Lower leg skin (tissue), 4 donors: ENCODE measurements around the gene DRD1. TPM values are rescaled to one million over a fixed set of nuclear protein-coding genes. Genes with fewer than 3 reads are reported as not detected.

Experiments
- DNase-seq, 2 donors: peaks; one replicate each; pipeline ENCODE4 v3.0.0-alpha.2; 2019; ENCODE audit warnings: low spot score in 2 of 2
- H3K4me3 ChIP-seq: fragments of 200-600 bp; sonication (generic); 2 replicates; pipeline ENCODE4 v1.5.1; 2017; ENCODE audit warnings: mild to moderate bottlenecking, low read depth; ENCODE audit not compliant: poor library complexity, severe bottlenecking
- CTCF ChIP-seq, 3 donors: fragments of 450-650 bp; IDR thresholded peaks; one replicate each; pipeline ENCODE4 v1.5.1; 2016; ENCODE audit warnings: antibody characterized with exemption in 3 of 3, mild to moderate bottlenecking in 3 of 3, moderate library complexity in 2 of 3
- POLR2A ChIP-seq, 2 donors: fragments of 450-650 bp; IDR thresholded peaks; one replicate each; pipeline ENCODE4 v1.6.1; 2016 to 2017; ENCODE audit warnings: antibody characterized with exemption in 2 of 2, mild to moderate bottlenecking in 1 of 2, moderate library complexity in 1 of 2
- WGBS, 2 donors: methylation state at CpG; one replicate each; pipeline ENCODE4 v1.1.5; 2018; 5-methylcytosine and 5-hydroxymethylcytosine counted together
- intact Hi-C: fragments of 100-400 bp; cut with DNase I; formaldehyde crosslinking; loops from one replicate; pipeline ENCODE4 v1.15.0; 2023; ENCODE audit warnings: low total_unique reads
- total RNA-seq, 4 donors: library from RNA; depleted of rRNA; stranded (reverse); fragments of >200 nt; gene quantifications; one replicate each; pipeline ENCODE4 v1.1.0, GENCODE V29; 2016

Gene DRD1
- total RNA-seq, 4 donors from 2014 or later: 0.06 to 0.23 (median 0.15) TPM; not detected in 1

DNA sequence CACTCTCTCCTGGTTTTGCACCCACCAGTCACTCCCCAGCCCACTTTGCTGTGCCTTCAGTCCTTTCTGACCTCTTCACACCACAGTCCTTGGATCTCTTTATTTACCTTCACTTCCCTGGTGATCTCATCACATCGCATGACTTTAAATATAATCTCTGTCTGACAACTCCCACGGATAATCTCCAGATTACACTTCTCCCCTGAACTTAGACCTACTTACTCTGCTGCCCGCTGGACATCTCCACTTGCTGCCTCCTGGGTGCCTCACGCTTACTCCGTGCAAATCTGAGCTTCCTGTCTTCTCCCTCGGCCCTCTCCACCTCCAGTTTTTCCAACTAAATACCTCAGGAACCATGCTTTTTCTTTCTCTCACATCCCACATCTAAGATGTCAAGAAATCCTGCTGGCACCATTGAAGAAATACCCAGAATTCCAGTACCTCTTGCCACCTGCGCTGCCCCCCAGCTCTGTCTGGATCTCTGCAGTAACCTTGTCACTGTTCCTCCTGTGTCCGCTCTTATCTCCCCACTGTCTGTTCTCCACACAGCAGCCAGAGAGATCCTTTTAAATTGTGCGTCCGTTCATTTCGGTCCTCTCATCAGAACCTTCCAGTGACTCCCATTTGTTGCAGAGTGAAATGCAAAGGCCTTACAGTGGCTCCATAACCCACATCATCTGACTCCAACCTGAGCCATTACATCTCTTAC lies 43.7 kb upstream of the DRD1 start:
- DNase-seq: no peak
- TF ChIP-seq CTCF (IDR thresholded peaks at IDR 0.05) (no peak), POLR2A (IDR thresholded peaks at IDR 0.05) (no peak)
- 92 to 93% methylated on average over 11 of the region's 11 CpGs for WGBS, 2 donors
- no peak overlapping the region for H3K4me3 ChIP-seq
- intact Hi-C loops: no loop called here

- no peak overlapping the region for H3K4me3 ChIP-seq
- TF ChIP-seq POLR2A (IDR thresholded peaks at IDR 0.05): no peak
- no peak for TF ChIP-seq CTCF (IDR thresholded peaks at IDR 0.05)
- 94 to 96% methylated on average over 6 of the region's 6 CpGs for WGBS, 2 donors
- intact Hi-C loops: no loop called here
- no peak for DNase-seq
Observed at GRCh38 chr5:175485631-175486030, 41.6 kb upstream of the DRD1 start.

- 82 to 86% methylated on average over 4 of the region's 4 CpGs for WGBS, 2 donors
- DNase-seq: no peak
- no peak overlapping the region for H3K4me3 ChIP-seq
- TF ChIP-seq CTCF (IDR thresholded peaks at IDR 0.05) (no peak), POLR2A (IDR thresholded peaks at IDR 0.05) (no peak)
- intact Hi-C loops: no loop called here
Observed at GRCh38 chr5:175484829-175485228, 40.8 kb upstream of the DRD1 start.

GRCh38 chr5:175484322-175484721 lies 40.3 kb upstream of the DRD1 start:
- no peak overlapping the region for H3K4me3 ChIP-seq
- intact Hi-C loops: no loop called here
- no peak for TF ChIP-seq CTCF (IDR thresholded peaks at IDR 0.05)
- TF ChIP-seq POLR2A (IDR thresholded peaks at IDR 0.05): no peak
- WGBS, 2 donors: 98% methylated on average over 25 to 26 of the region's 26 CpGs
- no peak for DNase-seq

DNA sequence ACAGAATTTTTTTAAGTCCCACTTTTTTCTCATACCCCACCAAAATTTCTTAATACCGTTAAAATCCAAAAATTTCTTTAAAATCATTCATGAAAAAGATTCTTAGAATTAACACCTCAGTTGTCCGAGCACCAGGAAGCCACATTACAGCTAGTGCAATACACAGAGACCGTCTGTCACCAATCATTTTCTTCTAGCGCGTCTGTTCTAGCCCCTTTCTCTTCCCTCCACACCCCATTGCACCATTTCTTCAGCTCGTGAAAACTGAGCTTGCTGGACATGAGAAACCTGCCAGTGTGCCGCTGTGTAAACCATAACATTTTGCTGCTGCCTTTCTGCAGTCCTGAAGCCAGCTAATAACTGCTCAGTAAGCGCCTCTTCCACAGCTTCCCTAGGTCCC lies 39.4 kb upstream of the DRD1 start:
- intact Hi-C loops: no loop called here
- WGBS, 2 donors: 94 to 95% methylated on average over 8 of the region's 8 CpGs
- TF ChIP-seq POLR2A (IDR thresholded peaks at IDR 0.05) (no peak), CTCF (IDR thresholded peaks at IDR 0.05) (no peak)
- no peak overlapping the region for H3K4me3 ChIP-seq
- peak in 1 of 2 donors; percentile 17 for DNase-seq
